ENCODE measurements around the gene KRTAP29-1.
"Not testable (repeated sequence)": the region's sequence is repeated elsewhere in the genome, so short reads cannot be mapped to it uniquely, and the experiment has no call there.

The KRTAP29-1 gene, protein sequence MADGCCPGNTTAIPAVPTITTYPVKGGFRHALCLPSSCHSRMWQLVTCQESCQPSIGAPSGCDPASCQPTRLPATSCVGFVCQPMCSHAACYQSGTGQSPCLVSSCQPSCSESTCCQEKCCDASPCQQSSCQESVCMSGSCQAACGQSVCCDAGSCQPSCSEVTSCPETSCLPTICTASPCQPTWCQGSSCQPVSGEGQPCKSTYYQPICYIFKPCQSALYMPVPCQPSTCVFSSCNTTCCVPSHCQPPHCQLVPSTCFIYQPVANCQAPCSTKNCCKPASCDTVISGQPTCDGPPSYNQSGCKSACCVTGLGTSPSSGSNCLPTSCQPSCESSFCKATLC

DNA sequence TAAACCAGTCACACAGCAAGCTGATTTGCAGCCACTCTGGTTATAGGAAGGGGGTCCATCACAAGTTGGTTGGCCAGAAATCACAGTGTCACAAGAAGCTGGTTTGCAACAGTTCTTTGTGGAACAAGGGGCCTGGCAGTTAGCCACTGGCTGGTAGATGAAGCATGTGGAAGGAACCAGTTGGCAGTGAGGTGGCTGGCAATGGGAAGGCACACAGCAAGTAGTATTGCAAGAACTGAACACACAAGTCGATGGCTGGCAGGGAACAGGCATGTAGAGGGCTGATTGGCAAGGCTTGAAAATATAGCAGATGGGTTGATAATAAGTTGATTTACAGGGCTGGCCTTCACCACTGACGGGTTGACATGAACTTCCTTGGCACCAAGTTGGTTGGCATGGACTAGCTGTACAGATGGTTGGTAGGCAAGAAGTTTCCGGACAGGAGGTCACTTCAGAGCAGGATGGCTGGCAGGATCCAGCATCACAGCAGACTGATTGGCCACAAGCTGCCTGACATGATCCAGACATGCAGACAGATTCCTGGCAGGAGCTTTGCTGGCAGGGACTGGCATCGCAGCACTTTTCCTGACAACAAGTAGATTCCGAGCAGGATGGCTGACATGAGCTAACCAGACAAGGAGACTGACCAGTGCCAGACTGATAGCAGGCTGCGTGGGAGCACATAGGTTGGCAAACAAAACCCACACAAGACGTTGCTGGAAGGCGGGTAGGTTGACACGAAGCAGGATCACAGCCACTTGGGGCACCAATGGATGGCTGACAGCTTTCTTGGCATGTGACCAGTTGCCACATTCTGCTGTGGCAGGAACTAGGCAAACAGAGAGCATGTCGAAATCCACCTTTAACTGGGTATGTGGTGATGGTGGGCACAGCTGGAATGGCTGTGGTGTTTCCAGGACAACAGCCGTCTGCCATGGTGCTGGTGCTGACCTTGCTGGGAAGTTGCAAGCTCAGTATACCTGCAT is at the start of gene KRTAP29-1:
Gene KRTAP29-1, minus strand, starts transcription at position 936 of the 986 bp plus-strand sequence. Its CDS starts 0 bp downstream, at position 936.
- no peak for DNase-seq

DNA sequence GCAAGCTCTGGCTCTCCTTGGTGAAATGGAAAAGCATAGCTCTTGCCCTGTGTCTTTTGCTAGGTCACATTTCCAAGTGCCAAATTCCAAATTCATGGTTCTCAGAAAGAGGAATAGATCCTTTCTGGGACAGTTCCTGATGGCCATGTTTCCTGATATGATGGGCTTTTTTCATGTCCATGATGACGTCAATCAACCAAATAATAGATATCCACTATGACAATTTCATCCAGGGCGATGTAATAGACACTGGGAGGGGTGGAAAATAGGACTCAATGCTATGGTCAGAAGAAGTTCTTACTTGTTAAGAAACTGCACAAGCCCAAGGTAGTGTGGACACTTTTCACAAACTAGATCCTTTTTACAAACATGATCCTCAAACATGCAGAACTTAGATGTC is 48.5 kb upstream of the KRTAP29-1 start:
- no peak for DNase-seq

DNA sequence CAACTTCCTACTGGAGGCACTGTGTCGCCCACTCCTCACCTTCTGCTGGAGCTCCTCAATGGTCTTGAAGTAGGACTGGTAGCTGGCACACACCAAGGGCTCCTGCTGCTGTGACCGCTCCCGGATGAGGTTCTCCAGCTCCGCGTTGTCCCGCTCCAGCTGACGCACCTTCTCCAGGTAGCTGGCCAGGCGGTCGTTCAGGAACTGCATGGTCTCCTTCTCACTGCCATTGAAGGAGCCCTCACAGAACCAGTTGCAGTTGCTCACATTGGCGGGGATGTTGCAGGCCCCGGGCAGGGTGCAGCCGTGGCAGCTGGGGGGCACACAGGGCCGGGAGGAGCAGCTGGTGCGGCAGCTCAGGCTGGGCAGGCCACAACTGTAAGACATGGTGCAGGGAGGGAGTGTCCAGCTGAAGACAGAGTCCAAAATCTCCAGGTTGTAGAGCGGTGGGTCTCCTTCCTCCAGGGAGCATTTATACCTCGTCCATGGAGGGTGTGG is 47.8 kb upstream of the KRTAP29-1 start, which contains the start of gene KRT33A:
Gene KRT33A, minus strand, starts transcription at position 448 of the 498 bp plus-strand sequence. Its CDS starts 61 bp downstream, at position 387.
- not testable (repeated sequence) for DNase-seq

DNA sequence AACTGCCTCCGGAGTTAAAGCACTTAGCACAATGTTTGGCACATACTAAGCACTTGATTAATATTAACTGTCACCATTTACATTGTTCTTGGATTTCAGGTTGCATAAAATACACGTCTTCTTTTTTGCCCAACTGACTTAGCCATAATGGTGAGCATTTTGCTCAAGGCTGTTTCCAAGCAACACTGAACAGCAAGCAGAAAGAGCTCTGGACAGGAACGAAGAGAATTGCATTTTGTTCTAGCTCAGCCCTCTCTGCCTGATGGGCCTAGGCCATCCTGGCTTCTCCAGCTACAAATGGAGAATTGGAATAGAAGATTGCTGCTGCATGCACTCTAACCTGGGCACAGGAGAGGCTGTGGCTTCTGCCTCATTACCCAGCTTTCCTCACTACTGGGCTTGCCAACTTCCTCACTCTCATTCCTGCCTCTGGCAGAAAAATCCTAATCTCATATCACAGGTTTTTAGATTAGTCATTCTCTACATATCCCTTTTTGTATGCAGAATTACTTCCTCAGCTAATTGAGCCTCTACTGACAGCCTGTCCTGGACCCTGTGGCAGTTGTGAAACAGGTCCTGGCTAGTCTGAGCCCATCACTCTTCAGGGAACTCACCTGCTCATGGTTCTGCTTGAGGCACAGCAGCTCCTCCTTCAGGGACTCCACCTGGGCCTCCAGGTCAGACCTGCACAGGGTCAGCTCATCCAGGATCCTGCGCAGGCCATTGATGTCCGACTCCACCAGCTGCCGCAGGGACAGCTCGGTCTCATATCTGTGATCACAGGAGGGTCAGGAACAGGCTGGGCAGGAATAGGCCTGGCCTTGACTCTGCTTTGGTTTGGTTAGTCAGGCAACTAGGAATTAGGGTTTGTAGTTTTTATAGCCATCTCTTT is 45.5 kb upstream of the KRTAP29-1 start:
- no peak for DNase-seq

DNA sequence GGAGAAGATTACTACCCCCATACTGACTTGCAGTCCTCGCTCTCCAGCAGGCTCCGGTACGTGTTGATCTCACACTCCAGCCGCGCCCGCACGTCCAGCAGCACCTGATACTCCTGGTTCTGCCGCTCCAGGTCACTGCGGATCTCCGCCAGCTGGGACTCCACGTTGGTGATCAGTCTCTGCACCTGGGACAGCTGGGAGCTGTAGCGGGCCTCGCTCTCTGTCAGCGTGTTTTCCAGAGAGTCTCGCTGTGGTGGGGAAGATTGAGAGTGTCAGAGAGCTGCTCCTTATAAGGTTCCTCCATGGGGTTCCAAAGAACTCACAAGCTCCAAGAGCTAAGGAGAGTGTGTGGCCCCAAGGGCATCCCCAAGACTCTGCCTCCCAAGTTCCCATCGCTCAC is 43.8 kb upstream of the KRTAP29-1 start:
- not testable (repeated sequence) for DNase-seq

DNA sequence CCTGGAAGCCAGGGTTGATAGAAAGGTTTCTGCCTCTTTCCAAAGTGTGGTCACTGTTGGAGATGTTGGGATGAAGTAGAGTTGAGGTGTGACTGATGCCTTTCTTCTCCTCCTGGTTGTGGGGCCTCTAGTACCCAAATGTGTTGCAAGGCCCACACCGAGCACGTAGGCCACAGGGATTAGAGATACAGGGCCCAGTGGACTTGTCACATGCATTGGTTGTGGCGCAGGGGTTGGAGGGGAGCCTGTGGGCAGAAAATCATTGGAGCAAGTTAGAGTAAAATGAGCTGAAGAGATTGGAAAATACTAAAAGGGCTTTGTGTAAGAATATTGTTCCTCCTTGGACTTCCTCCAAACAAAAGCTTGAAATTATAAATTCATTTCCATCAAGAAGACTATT is 43.3 kb upstream of the KRTAP29-1 start:
- DNase-seq: no peak

DNA sequence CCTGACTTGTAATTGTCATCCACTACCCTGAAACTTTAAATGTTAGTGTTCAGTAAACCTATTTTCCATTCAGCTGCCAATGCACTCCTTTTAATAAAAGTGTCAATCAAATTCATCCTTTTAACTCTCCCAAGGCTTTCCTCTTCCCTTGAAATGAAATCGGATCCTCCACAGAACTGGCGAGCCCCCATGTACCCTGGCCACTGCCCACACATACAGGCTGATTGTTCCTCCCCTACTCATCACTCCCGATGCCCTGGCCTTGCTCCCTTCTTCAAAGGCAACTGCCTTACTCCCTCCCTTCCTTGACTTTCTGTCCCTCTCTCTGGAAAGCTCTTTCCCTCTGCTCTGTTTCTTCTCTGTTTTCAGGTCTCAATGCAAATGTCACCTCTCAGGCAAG is 40.4 kb upstream of the KRTAP29-1 start:
- no peak for DNase-seq

DNA sequence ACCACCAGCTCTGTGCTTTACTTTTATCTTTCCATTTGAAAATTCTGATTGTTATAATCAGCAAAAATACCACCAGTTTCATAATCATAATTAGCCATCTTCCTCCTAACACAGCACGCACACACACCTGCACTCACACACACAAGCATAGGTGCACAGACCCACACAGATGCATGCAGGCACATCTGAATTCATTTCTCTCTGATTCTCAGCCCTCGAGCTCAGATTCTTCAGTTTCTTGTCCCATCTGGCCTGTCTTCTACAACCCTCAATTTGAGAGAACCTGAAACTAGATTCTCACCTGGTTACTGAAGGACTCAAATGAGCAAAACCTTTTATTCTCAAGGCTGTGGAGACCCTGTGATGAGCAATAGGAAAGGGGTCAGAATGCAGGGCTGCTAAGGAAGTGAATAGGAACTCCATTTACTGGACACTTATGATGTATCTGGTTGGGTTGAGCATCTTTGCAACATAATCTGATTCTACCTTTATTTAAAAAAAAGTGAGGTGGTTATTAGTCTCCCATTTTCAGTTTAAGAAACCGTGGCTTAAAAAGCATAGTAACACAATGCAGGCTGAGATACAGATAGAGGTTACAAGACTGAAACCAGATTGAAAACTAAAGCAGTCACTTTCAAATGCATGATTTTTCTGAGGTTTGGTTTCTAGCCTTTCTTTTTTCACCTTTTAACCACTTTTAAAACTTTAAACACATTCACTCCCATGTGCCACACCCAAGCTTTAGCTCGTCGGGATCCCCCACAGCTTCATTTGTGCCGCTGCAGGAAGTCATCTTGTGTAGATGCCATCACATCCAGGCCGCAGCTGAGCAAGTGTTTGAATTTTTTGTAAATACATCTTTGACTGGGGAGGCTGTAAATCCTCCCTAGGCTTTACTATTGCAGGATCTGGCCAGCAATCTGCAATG is 38.5 kb upstream of the KRTAP29-1 start:
- peak; percentile 20 for DNase-seq

DNA sequence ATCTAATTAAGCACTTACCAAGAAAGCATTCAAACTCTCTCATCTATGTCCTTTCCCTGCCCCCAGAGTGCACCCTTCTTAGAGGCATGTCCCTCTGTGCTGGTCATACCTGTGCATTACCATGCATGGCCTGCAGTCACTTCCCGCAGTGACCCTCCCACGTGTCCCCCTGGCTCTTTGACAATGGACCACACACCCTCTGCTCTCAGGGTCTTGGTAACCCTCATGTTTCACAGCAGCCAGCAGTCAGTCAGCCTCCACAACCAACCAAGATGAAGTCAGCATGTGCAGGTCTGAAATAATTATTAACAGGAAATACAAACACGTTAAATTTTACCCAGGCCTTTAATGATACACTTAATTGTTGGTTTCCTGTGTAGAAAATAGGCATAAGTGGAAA is 37.8 kb upstream of the KRTAP29-1 start:
- DNase-seq: no peak

DNA sequence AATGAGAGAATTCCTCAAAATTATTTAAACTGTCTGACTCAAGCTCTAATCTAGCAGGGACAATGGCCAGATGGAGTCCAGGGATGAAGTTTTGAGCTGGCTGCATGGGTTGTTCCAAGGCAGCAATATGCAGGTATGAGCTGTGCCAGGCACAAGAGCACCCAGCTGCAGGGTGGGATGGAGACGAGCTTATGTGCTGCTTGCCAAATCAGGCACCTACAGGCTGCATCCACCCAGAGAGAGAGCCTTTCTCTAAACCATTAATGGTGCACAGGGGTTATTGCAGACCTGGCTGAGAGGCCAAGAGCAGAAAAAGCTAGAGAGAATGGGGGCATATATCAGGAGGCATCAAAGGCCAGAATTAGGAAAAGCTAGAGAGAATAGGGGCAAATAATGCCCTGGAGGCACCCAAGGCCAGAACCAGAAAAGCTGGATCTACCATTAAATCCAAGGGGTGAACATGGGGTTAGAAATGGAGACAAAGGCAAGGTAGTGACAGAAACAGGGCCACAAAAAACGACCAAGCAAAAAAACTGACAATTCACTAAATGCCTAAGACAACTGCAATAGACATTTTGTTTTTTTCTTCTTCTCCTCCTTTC is 37.0 kb upstream of the KRTAP29-1 start:
- DNase-seq: no peak

DNA sequence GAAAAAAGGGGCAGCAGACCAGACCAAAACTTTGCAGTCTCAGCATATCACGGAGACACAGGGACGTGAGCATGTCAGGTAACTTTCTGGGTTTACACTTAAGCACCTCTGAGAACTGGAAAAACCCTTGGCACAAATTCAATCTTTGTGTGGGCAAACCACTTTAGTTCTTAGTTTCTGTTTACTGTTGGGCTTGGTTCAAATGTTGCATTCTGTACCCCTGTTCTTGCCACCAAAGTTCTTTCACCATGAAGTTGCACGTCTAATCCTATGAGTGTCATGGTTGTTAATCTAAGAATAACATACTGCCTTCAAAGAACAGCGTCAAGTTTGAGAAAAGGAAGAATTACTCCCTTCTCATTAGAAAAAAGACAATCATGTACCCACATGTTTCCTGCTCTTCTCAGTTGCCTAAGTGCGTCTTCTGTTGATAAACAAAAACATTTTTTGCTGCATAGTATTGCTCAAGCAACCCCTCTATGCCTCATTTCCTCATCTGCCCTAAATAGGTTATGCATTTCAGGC is 36.4 kb upstream of the KRTAP29-1 start:
- no peak for DNase-seq

DNA sequence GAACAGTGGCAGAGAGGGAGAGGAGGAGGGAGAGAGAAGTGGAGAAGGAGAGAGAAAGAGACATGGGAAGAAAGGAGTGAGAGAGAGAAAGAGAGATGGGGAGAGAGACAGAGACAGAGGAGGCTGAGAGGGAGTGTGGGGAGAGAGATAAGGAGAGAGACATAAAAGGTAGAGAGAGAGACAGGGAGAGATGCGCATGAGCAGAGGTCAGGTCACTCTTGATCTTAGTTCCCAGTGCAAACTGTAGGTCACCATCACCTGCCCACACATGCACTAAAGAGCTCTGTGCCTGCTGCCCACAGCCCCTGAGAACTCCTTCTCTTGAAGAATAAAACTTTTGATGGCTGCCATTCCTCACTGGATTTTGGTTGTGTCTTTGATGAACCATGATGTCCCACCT is 33.1 kb upstream of the KRTAP29-1 start:
- DNase-seq: no peak

DNA sequence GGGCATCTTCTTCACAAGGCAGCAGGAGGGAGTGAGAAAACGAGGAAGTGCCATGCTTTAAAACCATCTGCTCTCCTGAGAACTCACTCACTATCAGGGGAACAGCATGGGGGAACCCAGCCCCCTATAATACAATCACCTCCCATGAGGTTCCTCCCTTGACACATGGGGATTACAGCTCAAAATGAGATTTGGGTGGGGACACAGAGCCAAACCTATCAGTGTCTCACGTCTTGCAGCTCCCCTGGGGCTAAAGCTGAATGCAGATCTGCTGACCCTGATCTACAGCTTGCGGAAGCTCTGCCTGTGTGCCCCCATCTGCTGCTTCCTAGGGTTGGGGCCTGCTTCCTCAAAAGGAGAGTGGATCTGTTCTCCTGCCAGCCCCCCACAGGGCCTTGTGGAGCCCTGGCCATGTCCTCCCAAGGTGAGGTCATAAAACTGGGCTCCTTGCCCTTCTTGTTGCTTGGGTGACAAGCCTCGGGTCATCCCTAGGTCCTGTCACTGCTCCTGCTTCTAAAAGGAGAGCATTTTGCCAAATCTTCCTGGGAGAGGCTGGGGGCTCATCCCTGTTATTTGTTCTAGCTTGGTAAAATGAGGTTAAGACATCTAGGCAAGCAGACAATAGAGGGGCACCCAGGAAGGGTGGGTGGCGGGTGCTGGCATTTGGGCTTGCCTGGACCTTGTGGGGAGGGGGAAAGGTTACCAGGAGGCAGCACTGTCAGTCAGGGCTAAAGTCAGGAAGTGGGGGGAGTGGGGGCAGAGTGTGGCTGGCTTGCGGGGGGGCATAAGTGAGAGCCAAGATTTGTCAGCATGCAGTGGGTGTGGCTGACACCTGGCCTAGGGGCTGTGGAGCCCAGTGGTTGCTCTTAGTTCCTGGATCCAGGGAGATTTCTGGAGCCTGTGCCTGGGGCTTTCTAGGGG is 32.0 kb upstream of the KRTAP29-1 start:
- DNase-seq: no peak

DNA sequence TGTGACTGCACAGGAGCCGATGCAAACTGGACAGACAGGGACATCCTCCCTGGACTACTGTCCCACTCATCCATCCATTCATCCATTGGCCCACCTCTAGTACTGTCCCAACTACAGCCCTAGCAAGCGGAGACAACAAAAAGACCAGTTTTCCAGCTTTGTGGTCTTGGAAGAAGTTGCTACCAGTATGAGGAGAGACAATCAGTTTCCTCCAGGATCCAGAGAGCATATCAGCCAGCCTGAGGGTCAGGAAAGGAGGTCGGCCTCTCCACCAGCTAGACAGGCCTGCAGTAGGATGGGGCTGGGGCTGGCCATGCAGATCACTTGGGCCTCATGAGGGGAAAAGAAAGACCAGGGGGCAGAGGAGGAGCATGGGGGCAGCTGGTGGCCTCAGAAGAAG is 31.2 kb upstream of the KRTAP29-1 start:
- DNase-seq: no peak

DNA sequence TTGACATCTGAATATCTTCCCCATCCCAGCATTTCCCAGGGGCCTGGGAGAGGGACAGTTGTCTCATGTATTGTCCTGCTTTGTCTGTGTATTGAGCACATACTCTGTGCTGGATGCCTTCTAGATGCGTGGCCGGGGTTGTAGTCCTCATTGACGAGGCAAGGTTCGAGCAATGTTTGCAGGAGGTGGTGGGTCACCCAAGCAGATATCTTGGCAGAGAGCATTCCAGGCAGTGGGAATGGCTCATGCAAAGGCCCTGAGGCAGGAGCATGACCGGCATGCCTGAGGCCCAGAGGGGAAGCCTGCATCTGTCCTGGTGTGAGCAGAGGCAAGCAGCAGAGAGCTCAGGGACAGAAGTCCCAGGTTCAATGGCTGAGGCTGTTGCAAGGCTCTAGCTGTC is 30.4 kb upstream of the KRTAP29-1 start:
- DNase-seq: no peak

DNA sequence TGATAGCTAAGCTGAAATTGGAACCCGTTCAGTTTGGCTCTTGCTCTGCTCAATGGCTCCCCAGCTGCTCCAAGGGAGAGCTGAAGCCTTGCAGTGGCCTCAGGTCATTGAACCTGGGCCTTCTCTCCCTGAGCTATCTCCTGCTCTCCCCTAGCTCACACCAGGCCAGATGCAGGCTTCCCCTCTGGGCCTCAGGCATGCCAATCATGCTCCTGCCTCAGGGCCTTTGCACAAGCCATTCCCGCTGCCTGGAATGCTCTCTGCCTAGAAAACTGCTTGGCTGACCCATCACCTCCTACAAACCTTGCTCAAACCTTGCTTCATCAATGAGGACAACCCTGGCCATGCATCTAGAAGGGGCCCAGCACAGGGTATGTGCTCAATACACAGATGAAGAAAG is 29.6 kb upstream of the KRTAP29-1 start:
- DNase-seq: no peak

DNA sequence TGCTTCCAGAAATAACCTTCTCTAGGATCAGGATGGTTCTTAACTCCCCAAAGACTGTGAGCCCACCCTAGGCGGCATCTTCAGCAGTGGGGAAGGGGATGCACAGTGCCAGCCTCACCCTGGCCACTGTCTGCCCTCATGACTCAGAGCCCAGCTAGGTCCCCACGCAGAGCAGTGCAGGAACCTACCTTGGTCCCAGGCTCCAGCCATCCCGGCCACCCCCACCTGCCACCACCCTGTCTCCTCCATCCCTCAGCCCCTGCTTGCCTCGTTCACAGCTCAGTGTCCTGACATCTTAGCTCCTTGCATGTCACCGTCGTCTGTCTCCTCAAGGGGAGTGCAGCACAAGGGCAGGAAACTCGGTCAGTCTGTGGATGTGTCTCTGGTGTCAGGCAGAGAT is 29.0 kb upstream of the KRTAP29-1 start:
- DNase-seq: no peak

DNA sequence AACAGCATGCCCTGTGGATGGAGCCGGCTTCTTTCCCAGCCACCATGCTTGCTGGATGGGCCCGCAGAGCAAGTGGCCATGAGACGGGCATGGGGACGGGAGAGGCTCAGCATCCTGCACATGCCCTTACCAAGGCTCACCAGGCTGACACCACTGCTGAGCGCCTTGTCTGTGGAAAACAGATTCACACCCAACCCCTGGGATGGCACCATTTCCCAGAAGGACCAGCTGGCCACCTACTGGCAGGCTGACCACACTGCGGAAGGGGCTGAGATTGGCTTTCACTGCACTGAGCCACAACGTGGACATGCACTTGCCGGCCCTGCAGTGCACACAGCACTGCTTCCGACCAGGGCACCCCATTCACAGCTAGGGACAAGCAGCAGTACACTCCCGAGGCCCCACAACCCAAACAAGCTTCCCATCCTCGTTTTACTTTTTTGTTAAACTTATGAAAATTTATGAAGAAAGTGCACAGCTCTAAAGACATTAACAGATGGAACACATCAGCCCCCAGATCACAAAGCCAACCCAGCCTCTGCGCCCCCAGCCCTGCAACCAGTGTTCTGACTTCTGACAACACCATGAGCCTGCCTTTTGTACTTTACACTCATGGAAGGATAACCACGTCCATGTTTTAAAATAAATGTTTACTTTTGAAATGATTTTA is 26.8 kb upstream of the KRTAP29-1 start:
- DNase-seq: no peak

DNA sequence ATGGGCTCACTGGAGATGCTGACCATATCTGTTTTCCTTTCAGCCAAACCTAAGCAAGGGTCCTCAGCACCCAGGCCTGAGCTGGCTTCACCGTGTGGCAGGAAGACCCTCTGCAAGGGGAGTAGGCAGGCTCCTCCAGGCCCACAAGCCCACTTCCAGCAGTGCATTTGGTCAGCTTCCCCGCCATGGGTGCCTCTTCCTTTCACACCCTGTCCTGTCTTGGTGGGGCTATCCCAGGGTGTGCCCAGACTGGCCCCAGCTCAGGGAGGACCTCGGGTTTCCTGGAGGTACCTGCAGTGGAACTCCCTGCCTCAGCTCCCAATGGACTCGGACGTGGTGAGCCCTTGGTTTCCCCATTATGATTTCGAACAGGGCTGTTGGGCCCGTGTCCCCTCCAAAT is 25.6 kb upstream of the KRTAP29-1 start:
- no peak for DNase-seq

Data from stimulated activated CD4-positive, alpha-beta T cell treated with anti-CD3 and anti-CD28 coated beads, Interleukin-12 subunit alpha, Interleukin-12 subunit beta, amount 100 ng/mL, for 4 hours (primary cell).